HepG2 (cell line): ENCODE results near the gene ARID3C. TPM values are rescaled to one million over a fixed set of nuclear protein-coding genes. Genes with fewer than 3 reads are reported as not detected.

ENCODE experiments used
- BORCS8-MEF2B ChIP-seq: sonication (generic); formaldehyde crosslinking; IDR thresholded peaks from 2 replicates; pipeline ENCODE4 v1.8.0; 2022; ENCODE audit warnings: mild to moderate bottlenecking, missing genetic modification reagents
- CBFB ChIP-seq: sonication (generic); formaldehyde crosslinking; IDR thresholded peaks from 2 replicates; pipeline ENCODE4 v1.4.0; 2020; ENCODE audit warnings: missing genetic modification reagents
- ETV6 ChIP-seq: sonication (generic); formaldehyde crosslinking; conservative IDR thresholded peaks from 2 replicates; pipeline ENCODE4 v1.4.0; 2020; ENCODE audit warnings: missing genetic modification reagents
- FOXO1 ChIP-seq: sonication (generic); formaldehyde crosslinking; IDR thresholded peaks from 2 replicates; pipeline ENCODE4 v1.4.0; 2020; ENCODE audit warnings: missing genetic modification reagents
- KDM5A ChIP-seq: fragments of 200-600 bp; sonication (generic); IDR thresholded peaks from 2 replicates; pipeline ENCODE4 v1.7.0; 2018; ENCODE audit warnings: antibody characterized with exemption, mild to moderate bottlenecking, low read length, borderline replicate concordance
- POLR2AphosphoS5 ChIP-seq: IDR thresholded peaks from 2 replicates; pipeline ENCODE4 v1.6.1; 2012; ENCODE audit warnings: low read depth, low read length
- TP53 ChIP-seq: sonication (generic); formaldehyde crosslinking; conservative IDR thresholded peaks from 2 replicates; pipeline ENCODE4 v1.4.0; 2020; ENCODE audit warnings: missing genetic modification reagents
- polyA plus RNA-seq, 8 experiments: library from polyadenylated mRNA; depleted of rRNA in 3 of 8; stranded (reverse) in 7 of 8; unstranded in 1 of 8; fragments of >200 nt; fragmentation: Illumina TruSeq in 4 of 8; extraction: Trizol in 4 of 8; gene quantifications; 2 replicates each; pipeline versions ENCODE4 v1.2.1 to v1.2.3, GENCODE V29; 2011 to 2016; ENCODE audit warnings: low read depth in 4 of 8, missing spikeins in 1 of 8, mixed read lengths in 1 of 8; ENCODE audit not compliant: insufficient read depth in 1 of 8
- total RNA-seq, 5 experiments: library from RNA; depleted of rRNA; stranded (reverse); fragments of >200 nt; fragmentation: Illumina TruSeq; extraction: Trizol; gene quantifications; 2 replicates each; pipeline ENCODE4 v1.2.3, GENCODE V29; 2016; ENCODE audit warnings: low read depth in 1 of 5
- TF ChIP-seq, protein P1 (sequence below): sonication (generic); formaldehyde crosslinking; IDR thresholded peaks from 2 replicates; pipeline ENCODE4 v1.4.0; 2020; ENCODE audit warnings: missing genetic modification reagents, borderline replicate concordance
- TF ChIP-seq, protein P2 (sequence below): sonication (generic); formaldehyde crosslinking; IDR thresholded peaks from 2 replicates; pipeline ENCODE4 v1.9.0; 2021; ENCODE audit warnings: missing genetic modification reagents, borderline replicate concordance
- TF ChIP-seq, protein P3 (sequence below), 2 experiments: sonication (generic) in 1 of 2; formaldehyde crosslinking in 1 of 2; IDR thresholded peaks; 2 replicates each; pipeline versions ENCODE4 v1.6.1 to v1.9.0; 2014 to 2022; ENCODE audit warnings: antibody characterized with exemption in 1 of 2, borderline replicate concordance in 1 of 2, inconsistent platforms in 1 of 2, low read depth in 1 of 2, missing genetic modification reagents in 1 of 2
- TF ChIP-seq, protein P4 (sequence below): sonication (generic); formaldehyde crosslinking; IDR thresholded peaks from 2 replicates; pipeline ENCODE4 v1.5.1; 2020; ENCODE audit warnings: missing genetic modification reagents, mild to moderate bottlenecking, borderline replicate concordance
- TF ChIP-seq, protein P5 (sequence below): IDR thresholded peaks from 2 replicates; pipeline ENCODE4 v1.6.1; 2018; ENCODE audit warnings: missing genetic modification reagents

ARID3C gene
- total and polyA plus RNA-seq, 2 of the 13 experiments (the other 11 are each of a cell fraction or from before 2014, with no cell fraction given) = not detected

DNA sequence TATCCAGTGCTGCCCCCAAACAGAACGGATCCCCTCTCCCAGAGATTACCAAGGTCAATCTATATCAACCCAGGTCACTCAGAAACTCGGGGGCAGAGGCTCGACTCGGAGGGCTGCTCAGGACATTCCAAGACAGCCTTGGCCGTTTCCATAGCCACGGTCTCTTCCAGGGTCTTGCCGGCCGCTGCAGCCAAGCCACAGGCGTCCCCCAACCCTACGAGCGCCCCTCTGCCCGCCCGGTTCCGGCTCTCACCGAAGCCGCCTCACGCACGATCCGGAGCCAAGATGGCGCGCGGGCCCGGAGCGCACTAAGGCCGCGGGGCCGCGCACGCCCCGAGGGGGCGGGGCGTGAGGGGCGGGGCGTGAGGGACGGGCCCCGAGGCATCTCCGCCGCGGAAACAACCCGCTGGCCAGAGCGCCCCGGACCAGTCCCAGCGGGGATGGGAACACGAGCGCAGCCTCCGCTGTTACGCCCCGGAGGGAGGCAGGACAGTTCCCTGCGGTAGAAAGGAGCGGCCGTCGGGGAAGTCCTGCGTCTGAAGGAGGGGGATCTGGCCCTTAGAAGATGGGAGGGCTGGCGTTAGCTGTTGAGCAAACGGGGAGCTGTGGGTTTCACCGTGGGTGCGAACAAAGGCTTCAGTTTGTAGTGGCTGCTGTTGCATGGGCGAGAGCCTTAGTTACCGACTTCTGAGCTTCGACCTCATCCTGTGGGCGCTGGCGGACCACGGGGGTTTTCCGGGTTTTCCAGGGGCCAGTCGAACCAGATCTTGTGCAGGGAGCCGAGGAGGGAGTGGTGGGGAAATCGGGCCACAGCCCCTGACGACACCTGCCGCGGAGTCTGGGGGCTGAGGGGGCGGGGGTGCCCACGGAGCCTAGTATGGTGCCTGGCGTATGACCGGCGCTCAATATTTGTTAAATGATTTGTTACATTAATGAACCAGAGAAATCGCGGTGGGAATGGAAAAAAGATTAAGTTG lies 16.8 kb downstream of the ARID3C start, which contains the start of gene RPP25L (continued):
- TF ChIP-seq, protein P1, sequence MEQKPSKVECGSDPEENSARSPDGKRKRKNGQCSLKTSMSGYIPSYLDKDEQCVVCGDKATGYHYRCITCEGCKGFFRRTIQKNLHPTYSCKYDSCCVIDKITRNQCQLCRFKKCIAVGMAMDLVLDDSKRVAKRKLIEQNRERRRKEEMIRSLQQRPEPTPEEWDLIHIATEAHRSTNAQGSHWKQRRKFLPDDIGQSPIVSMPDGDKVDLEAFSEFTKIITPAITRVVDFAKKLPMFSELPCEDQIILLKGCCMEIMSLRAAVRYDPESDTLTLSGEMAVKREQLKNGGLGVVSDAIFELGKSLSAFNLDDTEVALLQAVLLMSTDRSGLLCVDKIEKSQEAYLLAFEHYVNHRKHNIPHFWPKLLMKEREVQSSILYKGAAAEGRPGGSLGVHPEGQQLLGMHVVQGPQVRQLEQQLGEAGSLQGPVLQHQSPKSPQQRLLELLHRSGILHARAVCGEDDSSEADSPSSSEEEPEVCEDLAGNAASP (CRISPR knock-in tag) = no peak
- TF ChIP-seq, protein P2, sequence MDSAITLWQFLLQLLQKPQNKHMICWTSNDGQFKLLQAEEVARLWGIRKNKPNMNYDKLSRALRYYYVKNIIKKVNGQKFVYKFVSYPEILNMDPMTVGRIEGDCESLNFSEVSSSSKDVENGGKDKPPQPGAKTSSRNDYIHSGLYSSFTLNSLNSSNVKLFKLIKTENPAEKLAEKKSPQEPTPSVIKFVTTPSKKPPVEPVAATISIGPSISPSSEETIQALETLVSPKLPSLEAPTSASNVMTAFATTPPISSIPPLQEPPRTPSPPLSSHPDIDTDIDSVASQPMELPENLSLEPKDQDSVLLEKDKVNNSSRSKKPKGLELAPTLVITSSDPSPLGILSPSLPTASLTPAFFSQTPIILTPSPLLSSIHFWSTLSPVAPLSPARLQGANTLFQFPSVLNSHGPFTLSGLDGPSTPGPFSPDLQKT (CRISPR knock-in tag) = no peak
- TF ChIP-seq KDM5A (peak; percentile 24; the same call in 1 of the 2 replicates), CBFB (CRISPR knock-in tag) (0 out of 2 replicates have a peak, but pooled peaks have one; percentile 68), FOXO1 (CRISPR knock-in tag) (peak; percentile 22; the same call in 1 of the 2 replicates), BORCS8-MEF2B (CRISPR knock-in tag) (peak; percentile 49; the same call in 1 of the 2 replicates), ETV6 (CRISPR knock-in tag) (no peak), TP53 (CRISPR knock-in tag) (no peak), POLR2AphosphoS5 (peak; percentile 88)
- TF ChIP-seq, protein P3, sequence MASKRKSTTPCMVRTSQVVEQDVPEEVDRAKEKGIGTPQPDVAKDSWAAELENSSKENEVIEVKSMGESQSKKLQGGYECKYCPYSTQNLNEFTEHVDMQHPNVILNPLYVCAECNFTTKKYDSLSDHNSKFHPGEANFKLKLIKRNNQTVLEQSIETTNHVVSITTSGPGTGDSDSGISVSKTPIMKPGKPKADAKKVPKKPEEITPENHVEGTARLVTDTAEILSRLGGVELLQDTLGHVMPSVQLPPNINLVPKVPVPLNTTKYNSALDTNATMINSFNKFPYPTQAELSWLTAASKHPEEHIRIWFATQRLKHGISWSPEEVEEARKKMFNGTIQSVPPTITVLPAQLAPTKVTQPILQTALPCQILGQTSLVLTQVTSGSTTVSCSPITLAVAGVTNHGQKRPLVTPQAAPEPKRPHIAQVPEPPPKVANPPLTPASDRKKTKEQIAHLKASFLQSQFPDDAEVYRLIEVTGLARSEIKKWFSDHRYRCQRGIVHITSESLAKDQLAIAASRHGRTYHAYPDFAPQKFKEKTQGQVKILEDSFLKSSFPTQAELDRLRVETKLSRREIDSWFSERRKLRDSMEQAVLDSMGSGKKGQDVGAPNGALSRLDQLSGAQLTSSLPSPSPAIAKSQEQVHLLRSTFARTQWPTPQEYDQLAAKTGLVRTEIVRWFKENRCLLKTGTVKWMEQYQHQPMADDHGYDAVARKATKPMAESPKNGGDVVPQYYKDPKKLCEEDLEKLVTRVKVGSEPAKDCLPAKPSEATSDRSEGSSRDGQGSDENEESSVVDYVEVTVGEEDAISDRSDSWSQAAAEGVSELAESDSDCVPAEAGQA (IDR thresholded peaks at IDR 0.05; ENCODE audit: low read depth) = no peak
- TF ChIP-seq, protein P3 (CRISPR knock-in tag; IDR thresholded peaks at IDR 0.05; ENCODE audit: borderline replicate concordance) = no peak
- TF ChIP-seq, protein P4, sequence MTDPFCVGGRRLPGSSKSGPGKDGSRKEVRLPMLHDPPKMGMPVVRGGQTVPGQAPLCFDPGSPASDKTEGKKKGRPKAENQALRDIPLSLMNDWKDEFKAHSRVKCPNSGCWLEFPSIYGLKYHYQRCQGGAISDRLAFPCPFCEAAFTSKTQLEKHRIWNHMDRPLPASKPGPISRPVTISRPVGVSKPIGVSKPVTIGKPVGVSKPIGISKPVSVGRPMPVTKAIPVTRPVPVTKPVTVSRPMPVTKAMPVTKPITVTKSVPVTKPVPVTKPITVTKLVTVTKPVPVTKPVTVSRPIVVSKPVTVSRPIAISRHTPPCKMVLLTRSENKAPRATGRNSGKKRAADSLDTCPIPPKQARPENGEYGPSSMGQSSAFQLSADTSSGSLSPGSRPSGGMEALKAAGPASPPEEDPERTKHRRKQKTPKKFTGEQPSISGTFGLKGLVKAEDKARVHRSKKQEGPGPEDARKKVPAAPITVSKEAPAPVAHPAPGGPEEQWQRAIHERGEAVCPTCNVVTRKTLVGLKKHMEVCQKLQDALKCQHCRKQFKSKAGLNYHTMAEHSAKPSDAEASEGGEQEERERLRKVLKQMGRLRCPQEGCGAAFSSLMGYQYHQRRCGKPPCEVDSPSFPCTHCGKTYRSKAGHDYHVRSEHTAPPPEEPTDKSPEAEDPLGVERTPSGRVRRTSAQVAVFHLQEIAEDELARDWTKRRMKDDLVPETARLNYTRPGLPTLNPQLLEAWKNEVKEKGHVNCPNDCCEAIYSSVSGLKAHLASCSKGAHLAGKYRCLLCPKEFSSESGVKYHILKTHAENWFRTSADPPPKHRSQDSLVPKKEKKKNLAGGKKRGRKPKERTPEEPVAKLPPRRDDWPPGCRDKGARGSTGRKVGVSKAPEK (CRISPR knock-in tag) = no peak
- TF ChIP-seq, protein P5, sequence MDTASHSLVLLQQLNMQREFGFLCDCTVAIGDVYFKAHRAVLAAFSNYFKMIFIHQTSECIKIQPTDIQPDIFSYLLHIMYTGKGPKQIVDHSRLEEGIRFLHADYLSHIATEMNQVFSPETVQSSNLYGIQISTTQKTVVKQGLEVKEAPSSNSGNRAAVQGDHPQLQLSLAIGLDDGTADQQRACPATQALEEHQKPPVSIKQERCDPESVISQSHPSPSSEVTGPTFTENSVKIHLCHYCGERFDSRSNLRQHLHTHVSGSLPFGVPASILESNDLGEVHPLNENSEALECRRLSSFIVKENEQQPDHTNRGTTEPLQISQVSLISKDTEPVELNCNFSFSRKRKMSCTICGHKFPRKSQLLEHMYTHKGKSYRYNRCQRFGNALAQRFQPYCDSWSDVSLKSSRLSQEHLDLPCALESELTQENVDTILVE (CRISPR knock-in tag) = 0 out of 2 replicates have a peak, but pooled peaks have one; percentile 66
